Activated CD8-positive, alpha-beta memory T cell treated with anti-CD3 and anti-CD28 coated beads, Interleukin-2, amount 10 ng/mL, durations not matched to agents 7 days and 5 days (primary cell): ENCODE data around the gene PARP15. TPM values are rescaled to one million over a fixed set of nuclear protein-coding genes. Genes with fewer than 3 reads are reported as not detected.

Source experiments
- ATAC-seq: fragments of 150-1000 bp; cut with Tn5 transposase; one replicate; pipeline ENCODE4 v1.10.0; 2021; ENCODE audit warnings: moderate library complexity
- CTCF ChIA-PET: fragments of 350-600 bp; sonication (Branson Sonifier 250); formaldehyde crosslinking; loops from one replicate; lab custom pipeline; 2021; ENCODE audit warnings: antibody characterized with exemption; lab: Charles Lee
- DNase-seq: peaks from one replicate; pipeline ENCODE4 v3.0.0-alpha.2; 2020
- H3K27ac Mint-ChIP-seq: one replicate; pipeline ENCODE4 v1.8.0; 2021; ENCODE audit warnings: mild to moderate bottlenecking, mixed read lengths
- H3K27me3 Mint-ChIP-seq: one replicate; pipeline ENCODE4 v1.8.0; 2021; ENCODE audit warnings: mixed read lengths
- H3K36me3 Mint-ChIP-seq: one replicate; pipeline ENCODE4 v1.8.0; 2021; ENCODE audit warnings: mild to moderate bottlenecking, mixed read lengths
- H3K4me1 Mint-ChIP-seq: one replicate; pipeline ENCODE4 v1.8.0; 2021; ENCODE audit warnings: mixed read lengths
- H3K4me3 Mint-ChIP-seq: one replicate; pipeline ENCODE4 v1.8.0; 2021; ENCODE audit warnings: mild to moderate bottlenecking, moderate library complexity, mixed read lengths
- H3K9me3 Mint-ChIP-seq: one replicate; pipeline ENCODE4 v1.8.0; 2022; ENCODE audit warnings: low read depth, mixed read lengths
- total RNA-seq, 2 experiments: library from RNA; stranded (reverse); gene quantifications; one replicate each; pipeline ENCODE4 v1.2.3, GENCODE V29; 2021

The PARP15 gene
- total RNA-seq, 2 experiments from 2014 or later = 36.1 to 40.6 TPM

DNA sequence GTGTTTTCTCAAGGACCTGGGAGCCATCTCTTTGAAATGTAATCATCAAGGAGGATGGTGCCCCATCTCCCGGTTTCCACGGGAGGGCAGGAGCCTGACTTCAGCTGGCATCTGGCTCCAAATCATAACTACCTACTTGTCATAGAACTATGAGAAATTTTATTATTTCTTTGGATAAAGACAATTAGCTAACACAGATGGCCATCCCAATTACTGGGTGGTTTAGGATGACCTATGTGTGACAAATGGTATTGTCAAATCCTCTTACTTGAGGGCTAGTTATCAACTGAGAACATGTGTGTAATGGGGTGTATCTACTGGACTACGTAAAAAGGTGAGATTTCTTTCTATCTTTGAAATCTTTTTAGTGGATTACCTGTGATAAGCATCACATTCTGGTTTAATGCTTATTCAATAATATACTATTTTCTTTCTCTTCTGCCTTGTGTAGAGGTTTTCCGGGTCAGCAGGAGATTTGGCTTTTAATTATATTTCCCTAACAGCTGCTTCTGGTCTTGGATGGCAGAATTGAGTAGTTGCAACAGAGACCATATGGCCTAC lies 87.9 kb downstream of the PARP15 start:
- peaks cover 2% of the 10 kb centered on the region for H3K9me3 Mint-ChIP-seq
- H3K27ac Mint-ChIP-seq = no peak overlapping the region
- DNase-seq (no peak), ATAC-seq (no peak)
- H3K36me3 Mint-ChIP-seq = peaks cover 4% of the 10 kb centered on the region
- peaks cover 17% of the 10 kb centered on the region for H3K27me3 Mint-ChIP-seq
- CTCF ChIA-PET = interaction anchor here (1.6 kb wide), 1 partner anchor 14 kb away, joined by 5 read pairs; no protein-coding TSS in a partner anchor
- H3K4me1 Mint-ChIP-seq = peaks cover 29% of the 10 kb centered on the region
- no peak overlapping the region for H3K4me3 Mint-ChIP-seq

DNA sequence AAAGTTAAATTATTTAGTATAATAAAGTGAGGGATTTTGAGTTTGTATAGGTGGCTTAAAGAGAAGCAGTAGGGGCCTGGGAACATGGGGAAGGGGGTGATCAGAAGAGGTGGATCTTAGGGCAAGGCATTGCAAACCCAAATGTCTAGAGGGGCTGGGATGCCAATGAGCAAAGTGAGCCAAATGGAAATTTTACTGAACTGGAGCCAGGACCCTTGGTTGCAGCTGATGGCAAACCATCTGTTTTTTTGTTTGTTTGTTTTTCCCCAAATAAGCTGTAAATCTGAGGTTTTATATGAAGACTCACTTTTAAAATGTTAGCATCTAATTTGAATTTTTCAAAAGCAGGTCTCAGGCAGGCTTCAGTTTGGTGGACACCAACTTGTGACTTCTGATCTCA lies 88.4 kb downstream of the PARP15 start:
- no peak for ATAC-seq
- no peak overlapping the region for H3K27ac Mint-ChIP-seq

DNA sequence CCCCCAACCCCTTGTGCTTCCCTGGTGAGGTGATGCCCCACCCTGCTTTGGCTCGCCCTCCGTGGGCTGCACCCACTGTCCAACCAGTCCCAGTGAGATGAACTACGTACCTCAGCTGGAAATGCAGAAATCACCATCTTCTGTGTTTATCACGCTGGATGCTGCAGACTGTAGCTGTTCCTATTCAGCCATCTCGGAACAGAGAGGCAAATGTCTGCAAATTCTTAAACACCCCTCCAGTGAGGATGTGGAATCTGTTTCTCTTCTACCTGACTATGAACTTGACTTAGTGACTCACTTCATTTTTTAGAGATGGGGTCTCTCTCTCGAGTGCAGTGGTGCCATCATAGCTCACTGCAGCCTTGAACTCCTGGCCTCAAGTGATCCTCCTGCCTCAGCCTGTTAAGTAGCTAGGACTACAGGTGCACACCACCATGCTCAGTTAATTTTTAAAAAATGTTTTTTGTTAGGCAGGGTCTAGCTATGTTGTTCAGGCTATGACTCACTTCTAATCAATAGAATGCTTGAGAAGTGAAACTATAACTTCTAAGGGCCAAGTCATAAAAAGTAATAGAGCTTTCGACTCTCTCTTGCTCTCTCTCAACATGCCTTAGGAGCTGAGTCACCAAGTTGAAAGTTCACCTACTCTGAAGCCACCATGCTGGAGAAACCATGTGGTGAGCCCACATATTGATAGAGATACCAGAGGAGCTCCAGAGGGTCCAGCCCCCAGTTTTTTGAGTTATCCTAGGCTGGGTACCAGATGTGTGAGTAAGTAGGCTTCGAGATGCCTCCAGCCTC lies 91.7 kb downstream of the PARP15 start:
- H3K4me3 Mint-ChIP-seq = no peak overlapping the region
- H3K36me3 Mint-ChIP-seq = peaks cover 8% of the 10 kb centered on the region
- peaks cover 3% of the 10 kb centered on the region for H3K27me3 Mint-ChIP-seq
- H3K4me1 Mint-ChIP-seq = peaks cover 15% of the 10 kb centered on the region
- CTCF ChIA-PET = interaction anchor here (0.9 to 1.7 kb wide), 4 partner anchors 9 to 276 kb away, joined by 3 to 18 read pairs (median 3); no protein-coding TSS in a partner anchor
- peak; percentile 96 for ATAC-seq
- DNase-seq = peak; percentile 55
- no peak overlapping the region for H3K27ac Mint-ChIP-seq
- H3K9me3 Mint-ChIP-seq = peaks cover 4% of the 10 kb centered on the region

More for the DNA sequence above, 88.4 kb downstream of the PARP15 start:
- CTCF ChIA-PET = interaction anchor here (1.6 kb wide), 1 partner anchor 13 kb away, joined by 5 read pairs; no protein-coding TSS in a partner anchor
- peaks cover 17% of the 10 kb centered on the region for H3K27me3 Mint-ChIP-seq
- H3K4me3 Mint-ChIP-seq = no peak overlapping the region
- H3K4me1 Mint-ChIP-seq = peaks cover 28% of the 10 kb centered on the region
- peaks cover 6% of the 10 kb centered on the region for H3K36me3 Mint-ChIP-seq
- H3K9me3 Mint-ChIP-seq = peaks cover 2% of the 10 kb centered on the region
- DNase-seq = no peak

DNA sequence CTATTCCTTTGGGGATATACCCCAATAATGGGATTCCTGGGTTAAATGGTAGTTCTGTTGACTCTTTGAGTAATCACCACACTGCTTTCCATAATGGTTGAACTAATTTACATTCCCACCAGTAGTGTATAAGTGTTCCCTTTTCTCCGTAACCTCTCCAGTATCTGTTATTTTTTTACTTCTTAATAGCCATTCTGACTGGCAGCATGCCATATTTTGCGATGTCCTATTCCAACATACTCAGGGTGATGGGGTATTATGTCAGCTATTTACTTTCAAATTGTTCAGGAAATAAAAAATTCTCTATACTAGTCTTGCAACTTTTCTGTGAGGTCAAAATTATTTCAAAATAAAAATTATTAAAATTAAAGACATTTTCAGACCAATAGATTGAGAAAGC lies 94.1 kb downstream of the PARP15 start:
- H3K27ac Mint-ChIP-seq = no peak overlapping the region
- CTCF ChIA-PET = interaction anchor here (1.0 kb wide), 1 partner anchor 107 kb away, joined by 3 read pairs; the partner anchor contains the start of genes DTX3L and PARP9
- DNase-seq (no peak), ATAC-seq (no peak)
- H3K36me3 Mint-ChIP-seq = peaks cover 15% of the 10 kb centered on the region
- peaks cover 11% of the 10 kb centered on the region for H3K9me3 Mint-ChIP-seq
- peaks cover 18% of the 10 kb centered on the region for H3K4me1 Mint-ChIP-seq
- no peak overlapping the region for H3K4me3 Mint-ChIP-seq
- no peaks in the 10 kb centered on the region for H3K27me3 Mint-ChIP-seq

DNA sequence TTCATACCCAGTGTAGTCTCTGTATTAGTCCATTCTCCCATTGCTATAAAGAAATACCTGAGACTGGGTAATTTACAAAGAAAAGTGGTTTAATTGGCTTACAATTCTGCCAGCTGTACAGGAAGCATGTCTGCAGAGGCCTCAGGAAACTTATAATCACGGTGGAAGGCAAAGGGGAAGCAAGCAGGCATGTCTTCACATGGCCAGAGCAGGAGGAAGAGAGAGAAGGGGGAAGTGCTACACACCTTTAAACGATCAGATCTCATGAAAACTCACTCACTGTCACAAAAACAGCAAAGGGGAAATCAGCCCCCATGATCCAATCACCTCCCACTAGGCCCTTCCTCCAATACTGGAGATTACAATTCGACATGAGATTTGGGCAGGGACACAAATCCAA lies 96.9 kb downstream of the PARP15 start:
- CTCF ChIA-PET = no interaction called here
- H3K4me3 Mint-ChIP-seq = no peak overlapping the region
- ATAC-seq = no peak
- H3K9me3 Mint-ChIP-seq = peaks cover 9% of the 10 kb centered on the region
- no peak for DNase-seq
- no peaks in the 10 kb centered on the region for H3K27me3 Mint-ChIP-seq
- H3K36me3 Mint-ChIP-seq = peaks cover 10% of the 10 kb centered on the region
- peaks cover 23% of the 10 kb centered on the region for H3K4me1 Mint-ChIP-seq
- H3K27ac Mint-ChIP-seq = no peak overlapping the region

DNA sequence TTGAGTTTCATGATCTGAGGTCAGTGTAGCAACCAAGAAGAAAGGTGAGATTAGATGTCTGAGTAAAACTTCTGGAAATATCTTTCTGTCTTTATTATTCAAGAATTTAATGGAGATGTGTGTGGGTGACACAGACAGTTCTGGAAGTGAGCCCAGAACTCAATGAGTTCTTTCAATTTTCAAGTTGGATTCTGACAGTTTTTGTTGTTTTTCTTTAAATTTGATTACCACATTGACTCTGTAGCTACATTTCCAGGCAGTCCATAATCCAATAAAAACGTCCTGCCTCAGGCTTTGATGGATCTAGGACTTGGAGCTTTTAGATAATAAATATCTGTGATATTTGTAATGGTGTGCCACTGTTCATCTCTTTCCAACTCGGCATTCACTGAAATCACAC lies 99.3 kb downstream of the PARP15 start:
- peaks cover 9% of the 10 kb centered on the region for H3K9me3 Mint-ChIP-seq
- CTCF ChIA-PET = interaction anchor here (0.7 to 1.6 kb wide), 4 partner anchors 114 to 1130 kb away, joined by 3 to 4 read pairs (median 4); no protein-coding TSS in a partner anchor
- DNase-seq = no peak
- H3K4me1 Mint-ChIP-seq = peaks cover 25% of the 10 kb centered on the region
- H3K4me3 Mint-ChIP-seq = no peak overlapping the region
- H3K27me3 Mint-ChIP-seq = no peaks in the 10 kb centered on the region
- H3K27ac Mint-ChIP-seq = no peak overlapping the region
- no peak for ATAC-seq
- H3K36me3 Mint-ChIP-seq = peaks cover 15% of the 10 kb centered on the region

DNA sequence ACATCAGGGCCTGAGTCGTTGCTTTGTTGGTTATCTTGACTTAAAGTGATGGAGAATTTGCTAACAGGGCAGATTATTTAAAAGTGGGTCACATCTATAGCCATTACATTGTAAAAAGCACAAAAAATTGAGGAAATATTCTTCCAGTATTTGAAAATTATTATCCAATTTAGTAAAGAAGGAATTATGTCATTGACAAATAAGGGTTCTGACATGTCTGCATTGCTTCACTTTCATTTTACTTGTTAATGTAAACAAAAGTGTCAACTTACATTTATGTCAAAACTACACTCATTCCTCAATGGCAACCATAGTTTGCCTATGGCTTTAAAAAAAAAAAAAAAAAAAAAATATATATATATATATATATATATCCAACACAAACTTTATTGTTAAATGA lies 99.8 kb downstream of the PARP15 start:
- H3K27me3 Mint-ChIP-seq = no peaks in the 10 kb centered on the region
- no peak overlapping the region for H3K4me3 Mint-ChIP-seq
- H3K36me3 Mint-ChIP-seq = peaks cover 20% of the 10 kb centered on the region
- H3K9me3 Mint-ChIP-seq = peaks cover 9% of the 10 kb centered on the region
- peaks cover 29% of the 10 kb centered on the region for H3K4me1 Mint-ChIP-seq
- no peak overlapping the region for H3K27ac Mint-ChIP-seq
- DNase-seq = no peak
- no peak for ATAC-seq
- CTCF ChIA-PET = interaction anchor here (1.2 to 4.1 kb wide), 4 partner anchors 8 to 294 kb away, joined by 4 to 145 read pairs (median 16); partner anchors contain the start of genes DTX3L, FAM162A, MIX23 and PARP9

DNA sequence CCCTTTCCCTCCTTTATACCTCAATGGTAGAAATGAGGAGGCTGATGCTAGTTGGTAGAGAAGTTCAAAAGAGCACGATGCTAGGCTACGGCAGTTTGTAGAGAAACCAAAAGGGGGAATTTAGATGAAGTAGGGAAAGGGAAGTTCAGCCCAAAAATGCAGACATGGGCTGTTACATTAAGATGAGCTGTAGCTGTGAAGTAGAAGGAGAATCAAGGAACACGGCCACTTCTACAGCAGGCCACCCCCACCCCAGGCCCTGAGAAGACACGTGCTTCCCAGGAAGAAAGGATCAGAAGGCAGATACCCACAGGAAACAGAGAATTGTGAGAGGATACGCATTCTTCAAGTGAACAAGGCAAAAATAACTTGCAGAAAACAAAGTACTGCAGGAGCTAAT lies 101.1 kb downstream of the PARP15 start:
- Mint-ChIP-seq H3K9me3 (peaks cover 7% of the 10 kb centered on the region), H3K27ac (no peak overlapping the region), H3K36me3 (peaks cover 31% of the 10 kb centered on the region), H3K4me1 (peaks cover 41% of the 10 kb centered on the region), H3K4me3 (no peak overlapping the region), H3K27me3 (no peaks in the 10 kb centered on the region)
- ATAC-seq = no peak
- DNase-seq = no peak
- CTCF ChIA-PET = interaction anchor here (0.9 to 4.1 kb wide), 34 partner anchors 9 to 1132 kb away, joined by 3 to 145 read pairs (median 4); partner anchors contain the start of genes DTX3L, FAM162A, KPNA1 and MIX23

DNA sequence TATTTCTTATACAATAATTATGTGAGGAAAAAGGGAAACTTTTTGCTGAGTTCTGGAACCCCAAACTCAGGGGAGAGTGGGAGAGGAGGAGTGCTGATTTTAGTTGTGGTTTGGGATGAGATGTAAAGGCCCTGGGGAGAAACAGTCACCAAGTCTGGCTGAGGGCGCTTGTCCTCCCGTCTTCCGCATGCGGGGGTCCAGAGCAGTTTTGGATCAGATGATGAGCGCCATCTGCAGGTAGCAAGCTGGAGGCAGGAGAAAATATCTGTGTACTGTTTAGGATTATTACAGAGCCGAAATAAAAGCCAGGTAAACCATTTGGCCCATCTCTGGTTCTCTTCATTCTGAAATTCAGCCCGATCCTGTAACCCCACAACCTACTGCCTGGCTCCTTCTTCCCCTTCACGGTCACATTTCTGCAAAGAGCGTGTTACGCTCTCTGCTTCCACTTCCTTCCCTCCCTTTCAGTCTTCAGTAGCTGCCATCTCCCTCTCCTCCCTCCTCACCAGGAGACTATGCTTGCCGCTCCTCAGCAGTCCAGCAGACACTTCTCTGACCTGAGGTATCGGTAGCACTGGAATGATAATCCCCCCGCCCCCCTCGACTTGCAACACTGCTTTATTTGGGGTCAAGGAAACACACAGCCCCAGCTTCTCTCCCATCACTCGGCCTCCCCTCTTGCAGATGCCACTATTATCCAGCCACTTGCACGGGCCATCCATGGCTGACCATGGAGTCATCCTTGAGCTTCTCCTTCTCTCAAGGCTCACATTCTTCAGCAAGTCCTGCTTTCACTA lies 101.8 kb downstream of the PARP15 start:
- CTCF ChIA-PET = interaction anchor here (0.7 to 4.1 kb wide), 44 partner anchors 8 to 1132 kb away, joined by 3 to 145 read pairs (median 4); partner anchors contain the start of genes DTX3L, FAM162A, KPNA1 and MIX23
- peak overlapping the region; percentile 96 for H3K4me3 Mint-ChIP-seq
- peaks cover 48% of the 10 kb centered on the region for H3K4me1 Mint-ChIP-seq
- peak; percentile 92 for DNase-seq
- H3K9me3 Mint-ChIP-seq = peaks cover 6% of the 10 kb centered on the region
- no peaks in the 10 kb centered on the region for H3K27me3 Mint-ChIP-seq
- peak overlapping the region; percentile 90 for H3K27ac Mint-ChIP-seq
- H3K36me3 Mint-ChIP-seq = peaks cover 33% of the 10 kb centered on the region
- peak; percentile 69 for ATAC-seq

DNA sequence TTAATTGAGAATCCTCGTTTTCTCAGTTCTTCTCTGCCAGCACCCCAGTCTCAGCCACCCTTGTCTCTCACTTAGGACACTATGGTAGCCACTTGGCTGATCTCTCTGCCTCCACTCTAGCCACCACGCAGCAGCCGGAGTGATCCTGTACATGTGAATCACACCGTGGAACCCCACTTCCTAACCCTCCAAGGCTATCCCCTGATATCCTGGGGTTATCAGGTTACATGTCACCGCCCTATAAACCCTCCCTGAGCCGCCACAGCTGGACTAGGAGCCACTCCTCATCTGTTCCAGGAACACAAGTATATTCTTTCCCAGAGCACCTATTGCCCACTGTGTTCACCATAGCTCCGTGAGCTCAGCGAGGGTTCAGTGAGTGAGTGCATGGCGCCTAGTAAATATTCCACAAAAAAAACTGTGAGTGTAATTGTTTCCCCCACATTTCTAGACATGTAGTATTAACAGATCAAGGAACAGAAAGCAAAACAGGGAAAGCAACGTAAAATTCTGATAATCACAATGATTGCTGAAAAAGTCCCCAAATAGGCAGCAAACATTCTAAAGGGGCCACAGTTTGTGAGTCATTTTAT lies 102.5 kb downstream of the PARP15 start:
- CTCF ChIA-PET = interaction anchor here (0.7 to 4.1 kb wide), 32 partner anchors 8 to 1133 kb away, joined by 3 to 145 read pairs (median 5); partner anchors contain the start of genes DTX3L, FAM162A, KPNA1 and PARP15
- DNase-seq (peak; percentile 52), ATAC-seq (peak; percentile 17)
- H3K4me3 Mint-ChIP-seq = peak overlapping the region; percentile 96
- peak overlapping the region; percentile 90 for H3K27ac Mint-ChIP-seq
- H3K36me3 Mint-ChIP-seq = peaks cover 35% of the 10 kb centered on the region
- H3K27me3 Mint-ChIP-seq = no peaks in the 10 kb centered on the region
- peaks cover 2% of the 10 kb centered on the region for H3K9me3 Mint-ChIP-seq
- peaks cover 52% of the 10 kb centered on the region for H3K4me1 Mint-ChIP-seq

DNA sequence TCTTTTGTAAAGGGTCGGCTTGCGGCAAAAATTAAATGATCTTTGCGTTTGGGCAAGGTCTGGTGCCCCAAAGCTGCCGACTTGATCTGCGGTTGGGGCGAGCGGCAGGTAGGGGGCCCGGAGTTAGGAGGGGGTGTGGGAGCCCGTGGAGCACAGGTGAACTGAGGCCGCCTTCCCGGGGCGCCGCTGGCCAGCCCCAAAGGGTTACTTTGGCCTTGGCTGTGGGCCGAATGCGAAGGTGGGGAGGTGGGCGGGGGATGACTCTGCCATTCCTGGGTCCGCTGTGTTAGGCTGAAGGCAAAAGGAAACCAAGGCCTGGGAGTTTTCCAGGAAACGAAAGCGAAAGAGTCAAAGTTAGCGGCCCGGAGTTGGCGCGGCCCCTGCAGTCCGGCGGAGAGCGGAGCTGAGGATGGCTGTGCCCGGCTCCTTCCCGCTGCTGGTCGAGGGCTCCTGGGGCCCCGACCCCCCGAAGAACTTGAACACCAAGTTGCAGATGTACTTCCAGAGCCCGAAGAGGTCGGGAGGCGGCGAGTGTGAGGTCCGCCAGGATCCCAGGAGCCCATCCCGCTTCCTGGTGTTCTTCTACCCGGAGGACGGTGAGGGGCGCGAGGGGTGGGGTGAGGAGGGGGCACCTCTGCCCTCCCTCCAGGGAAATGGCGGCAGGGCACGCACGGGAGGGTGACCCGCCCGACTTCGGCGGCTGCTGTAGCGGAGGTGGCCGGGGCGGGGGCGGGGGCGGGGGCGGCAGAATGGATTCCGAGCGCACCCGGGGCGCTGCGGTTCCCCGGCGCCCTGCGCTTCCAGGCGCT lies 103.2 kb downstream of the PARP15 start, which contains the start of gene PARP14:
Gene PARP14, plus strand, starts transcription at position 365 of the 809 bp plus-strand sequence. Its CDS starts 45 bp downstream, at position 410.
- CTCF ChIA-PET = interaction anchor here (0.7 to 4.1 kb wide), 10 partner anchors 20 to 1134 kb away, joined by 3 to 145 read pairs (median 4); partner anchors contain the start of genes DTX3L, FAM162A, KPNA1 and PARP15

More for the DNA sequence above, 103.2 kb downstream of the PARP15 start, which contains the start of gene PARP14:
- H3K4me1 Mint-ChIP-seq = peaks cover 55% of the 10 kb centered on the region
- H3K4me3 Mint-ChIP-seq = peak within 1 kb of the TSS; percentile 96
- H3K27ac Mint-ChIP-seq = peak within 1 kb of the TSS; percentile 90
- peaks cover 38% of the 10 kb centered on the region for H3K36me3 Mint-ChIP-seq
- H3K9me3 Mint-ChIP-seq = no peaks in the 10 kb centered on the region
- DNase-seq (peak; percentile 86), ATAC-seq (peak; percentile 75)
- no peaks in the 10 kb centered on the region for H3K27me3 Mint-ChIP-seq
